Lung microvascular endothelial cell (primary cell): ENCODE data around the gene KRTAP12-3. TPM values are rescaled to one million over a fixed set of nuclear protein-coding genes. Genes with fewer than 3 reads are reported as not detected.
"Not testable (repeated sequence)": the region's sequence is repeated elsewhere in the genome, so short reads cannot be mapped to it uniquely, and the experiment has no call there.

ENCODE experiments used
- DNase-seq, 2 donors: peaks; one replicate each; pipeline versions ENCODE4 v3.0.0 to v3.0.0-alpha.2; 2010; ENCODE audit warnings: low read depth in 2 of 2
- total RNA-seq: library from RNA; depleted of rRNA; stranded (reverse); fragments of >200 nt; gene quantifications from 2 replicates; pipeline ENCODE4 v1.2.1, GENCODE V29; 2014

KRTAP12-3 gene
- total RNA-seq = not detected in 2 replicates

- DNase-seq = peak in 1 of 2 donors; percentile 17
Observed at GRCh38 chr21:44657635-44658540, at the start of gene KRTAP12-3. KRTAP12-3 (plus strand) TSS chr21:44657932; CDS start chr21:44657980, 48 bp downstream.

- DNase-seq = no peak
Observed at GRCh38 chr21:44609193-44609592, 48.5 kb upstream of the KRTAP12-3 start.

- not testable (repeated sequence) for DNase-seq
Observed at GRCh38 chr21:44610157-44610843, 47.4 kb upstream of the KRTAP12-3 start.

GRCh38 chr21:44611551-44611950, 46.2 kb upstream of the KRTAP12-3 start:
- DNase-seq = no peak

GRCh38 chr21:44612029-44612486, 45.7 kb upstream of the KRTAP12-3 start, which contains the start of gene KRTAP10-8:
KRTAP10-8 (plus strand) TSS chr21:44612079; CDS start chr21:44612101, 22 bp downstream.
- DNase-seq = no peak

GRCh38 chr21:44612669-44613229, 45.0 kb upstream of the KRTAP12-3 start:
- no peak for DNase-seq

GRCh38 chr21:44613386-44614155, 44.2 kb upstream of the KRTAP12-3 start:
- no peak for DNase-seq

- no peak for DNase-seq
Observed at GRCh38 chr21:44614161-44614631, 43.5 kb upstream of the KRTAP12-3 start.

GRCh38 chr21:44614961-44615391, 42.8 kb upstream of the KRTAP12-3 start:
- DNase-seq = no peak

- DNase-seq = no peak
Observed at GRCh38 chr21:44615466-44615865, 42.3 kb upstream of the KRTAP12-3 start.

- no peak for DNase-seq
Observed at GRCh38 chr21:44615911-44616590, 41.7 kb upstream of the KRTAP12-3 start.

GRCh38 chr21:44616591-44616926, 41.2 kb upstream of the KRTAP12-3 start:
- DNase-seq = no peak

- DNase-seq = no peak
Observed at GRCh38 chr21:44617071-44617501, 40.6 kb upstream of the KRTAP12-3 start.

- DNase-seq = peak; percentile 47 to 57
Observed at GRCh38 chr21:44618504-44618903, 39.2 kb upstream of the KRTAP12-3 start.

- DNase-seq = peak in 1 of 2 donors; percentile 13
Observed at GRCh38 chr21:44618909-44619308, 38.8 kb upstream of the KRTAP12-3 start.

GRCh38 chr21:44619886-44620285, 37.8 kb upstream of the KRTAP12-3 start:
- DNase-seq = no peak

GRCh38 chr21:44623575-44623974, 34.2 kb upstream of the KRTAP12-3 start:
- DNase-seq = no peak

- no peak for DNase-seq
Observed at GRCh38 chr21:44625756-44626155, 32.0 kb upstream of the KRTAP12-3 start.

GRCh38 chr21:44626262-44626661, 31.5 kb upstream of the KRTAP12-3 start:
- no peak for DNase-seq

- DNase-seq = no peak
Observed at GRCh38 chr21:44626673-44627143, 31.0 kb upstream of the KRTAP12-3 start, which contains the start of gene KRTAP10-9. KRTAP10-9 (plus strand) TSS chr21:44627093; CDS start chr21:44627172, 79 bp downstream.
